ENCODE data around the gene DOP1B.
"Not testable (repeated sequence)": the region's sequence is repeated elsewhere in the genome, so short reads cannot be mapped to it uniquely, and the experiment has no call there.

Gene DOP1B

DNA sequence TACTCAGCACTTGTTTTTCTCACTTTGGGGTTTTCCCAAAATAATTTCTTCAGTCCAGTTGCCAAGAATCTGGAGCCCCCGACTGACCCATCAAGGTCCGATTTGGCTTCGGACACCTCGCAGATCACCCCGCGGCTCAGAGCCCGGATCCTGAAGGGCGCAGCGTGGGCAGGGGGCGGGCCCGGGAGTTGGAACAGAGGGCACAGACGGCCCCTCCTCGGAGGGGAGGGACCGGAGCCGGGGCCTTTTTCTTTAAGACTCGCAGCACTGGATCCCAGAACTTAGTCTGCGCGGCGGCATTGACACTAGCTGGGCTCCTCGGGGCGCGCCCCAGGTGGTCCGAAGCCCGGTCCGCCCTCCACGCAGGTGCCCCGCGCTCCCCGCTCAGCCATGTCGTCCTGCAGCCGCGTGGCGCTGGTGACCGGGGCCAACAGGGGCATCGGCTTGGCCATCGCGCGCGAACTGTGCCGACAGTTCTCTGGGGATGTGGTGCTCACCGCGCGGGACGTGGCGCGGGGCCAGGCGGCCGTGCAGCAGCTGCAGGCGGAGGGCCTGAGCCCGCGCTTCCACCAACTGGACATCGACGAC is 21.7 kb upstream of the DOP1B start, which contains the start of gene CBR3:
Gene CBR3, plus strand, starts transcription at position 277 of the 588 bp plus-strand sequence. Its CDS starts 114 bp downstream, at position 391.
- DNase-seq (ENCODE audit: low spot score), result peak; percentile 33

DNA sequence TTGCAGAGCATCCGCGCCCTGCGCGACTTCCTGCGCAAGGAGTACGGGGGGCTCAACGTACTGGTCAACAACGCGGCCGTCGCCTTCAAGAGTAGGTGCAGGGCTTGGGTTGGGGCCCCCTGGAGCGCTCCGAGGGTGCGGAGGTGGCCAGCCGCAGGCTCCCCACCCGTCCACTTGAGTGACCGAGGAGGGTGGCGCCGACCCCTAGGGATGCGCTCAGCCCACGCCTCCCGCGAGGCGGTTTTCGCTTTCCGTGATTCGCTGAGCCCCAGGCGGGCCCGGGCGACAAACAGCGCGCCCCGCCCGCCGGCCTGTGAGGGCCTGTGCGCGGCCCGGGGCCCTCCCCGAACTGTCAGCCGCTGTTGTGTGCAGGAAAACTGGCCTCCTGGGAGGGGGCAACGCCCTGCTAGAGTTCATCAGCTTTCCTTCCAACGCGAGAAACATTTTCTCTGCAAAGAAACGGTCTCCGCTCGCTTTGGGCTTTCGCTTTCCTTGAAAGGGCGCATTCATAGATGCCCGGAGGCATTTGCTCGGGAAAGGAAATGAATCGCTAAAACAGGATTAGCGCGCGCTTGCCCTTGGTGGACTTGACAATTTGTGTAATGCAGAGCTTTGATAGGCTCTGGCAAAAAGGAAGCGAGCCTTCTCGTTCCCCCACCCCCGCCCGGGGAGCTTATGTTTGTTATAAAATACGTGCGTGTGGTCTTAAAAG is 21.1 kb upstream of the DOP1B start:
- DNase-seq (ENCODE audit: low spot score), result peak; percentile 60

DNA sequence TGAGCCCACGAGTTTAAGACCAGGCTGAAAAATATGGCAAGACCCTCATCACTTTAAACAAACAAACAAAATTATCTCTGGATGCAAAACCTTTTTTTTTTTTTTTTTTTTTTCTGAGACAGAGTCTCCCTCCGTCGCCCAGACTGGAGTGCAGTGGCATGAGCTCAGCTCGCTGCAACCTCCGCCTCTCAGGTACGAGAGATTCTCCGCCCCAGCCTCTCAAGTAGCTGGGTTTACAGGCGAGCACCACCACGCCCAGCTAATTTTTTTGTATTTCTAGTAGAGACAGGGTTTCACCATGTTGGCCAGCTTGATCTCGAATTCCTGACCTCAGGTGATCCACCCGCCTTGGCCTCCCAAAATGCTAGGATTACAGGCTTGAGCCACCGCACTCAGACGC is 16.8 kb upstream of the DOP1B start:
- DNase-seq (ENCODE audit: low spot score), result not testable (repeated sequence)

DNA sequence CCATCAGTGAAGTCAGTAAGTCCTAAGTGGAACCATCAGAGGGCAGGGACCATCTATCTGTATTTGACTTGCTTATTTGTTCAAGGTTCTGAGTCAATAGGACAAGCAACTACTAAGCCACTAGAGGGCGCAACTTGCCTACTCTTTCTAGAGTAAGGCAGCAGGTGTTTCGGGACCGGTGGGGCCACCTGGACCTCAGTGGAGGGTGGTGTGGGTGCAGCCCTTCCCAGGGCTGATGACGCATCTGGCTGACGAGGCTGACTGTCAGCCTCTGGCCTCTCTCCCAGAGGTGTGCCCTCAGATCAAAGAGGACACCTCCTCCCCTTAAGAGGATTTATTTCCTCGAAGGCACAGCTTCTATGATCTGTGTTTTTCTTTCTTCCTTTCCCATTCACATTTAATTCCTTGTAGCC is 15.1 kb upstream of the DOP1B start:
- DNase-seq (ENCODE audit: low spot score), result peak; percentile 64

GRCh38 chr21:36144233-36144632 is 12.4 kb upstream of the DOP1B start:
- DNase-seq (ENCODE audit: low spot score), result not testable (repeated sequence)

- no peak for DNase-seq (ENCODE audit: low spot score)
These were observed 11.4 kb upstream of the DOP1B start for GRCh38 chr21:36145259-36145658.

DNA sequence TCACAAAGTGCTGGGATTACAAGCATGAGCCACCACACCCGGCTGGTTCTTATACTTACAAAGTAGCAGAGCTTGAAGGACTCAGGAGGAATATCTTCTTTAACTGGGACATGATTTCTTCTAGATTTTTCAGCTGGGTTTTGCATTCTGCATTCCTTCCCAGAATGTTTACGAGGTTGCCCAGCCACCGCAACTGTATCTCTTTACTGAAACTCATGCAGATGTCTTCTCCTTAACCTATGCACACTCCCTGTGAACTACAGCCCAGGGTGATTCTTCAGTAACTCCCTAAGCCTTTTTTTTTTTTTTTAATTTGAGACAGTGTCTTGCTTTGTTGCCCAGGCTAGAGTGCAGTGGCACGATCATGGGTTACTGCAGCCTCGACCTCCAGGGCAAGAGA is 8.7 kb upstream of the DOP1B start:
- no peak for DNase-seq (ENCODE audit: low spot score)

DNA sequence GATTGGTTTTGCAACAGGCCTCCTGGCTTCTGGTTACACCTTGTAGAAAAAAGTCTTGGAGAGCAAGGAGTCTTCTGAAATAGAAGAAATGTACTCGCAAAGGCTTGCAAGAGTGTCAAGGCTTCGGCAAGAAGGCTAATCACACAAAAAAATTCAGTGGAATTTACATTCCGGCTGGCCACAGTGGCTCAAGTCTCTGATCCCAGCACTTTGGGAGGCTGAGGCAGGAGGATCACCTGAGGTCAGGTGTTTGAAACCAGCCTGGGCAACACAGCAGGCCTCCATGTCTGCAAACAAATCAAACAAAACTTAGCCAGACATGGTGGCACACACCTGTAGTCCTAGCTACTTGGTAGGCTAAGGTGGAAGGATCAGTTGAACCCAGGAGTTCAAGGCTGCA is 7.7 kb upstream of the DOP1B start:
- no peak for DNase-seq (ENCODE audit: low spot score)

GRCh38 chr21:36149788-36150711 is 6.6 kb upstream of the DOP1B start:
- DNase-seq (ENCODE audit: low spot score), result peak; percentile 45

- no peak for DNase-seq (ENCODE audit: low spot score)
These were observed 853 bp upstream of the DOP1B start for GRCh38 chr21:36155603-36156338.

DNA sequence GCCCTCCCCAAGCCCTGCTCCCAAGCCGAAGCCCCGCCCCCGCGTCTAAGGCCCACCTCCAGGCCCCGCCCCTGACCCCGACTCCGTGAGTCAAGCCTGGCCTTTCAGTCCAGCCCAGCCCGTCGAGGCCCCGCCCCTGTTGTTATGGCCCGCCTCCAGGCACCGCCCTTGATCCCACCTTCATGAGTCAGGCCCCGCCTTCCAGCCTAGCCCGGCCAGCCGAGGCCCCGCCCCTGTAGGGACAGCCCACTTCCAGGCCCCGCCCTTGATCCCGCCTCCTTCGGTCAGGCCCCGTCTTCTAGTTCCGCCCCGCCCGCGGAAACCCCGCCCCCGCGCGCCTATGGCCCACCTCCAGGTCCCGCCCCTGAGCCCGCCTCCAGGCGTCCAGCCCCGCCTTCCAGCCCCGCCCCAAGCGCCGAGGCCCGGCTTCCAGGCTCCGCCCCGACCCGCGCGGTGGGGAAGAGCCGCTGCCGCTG is 247 bp upstream of the DOP1B start:
- peak; percentile 98 for DNase-seq (ENCODE audit: low spot score)

DNA sequence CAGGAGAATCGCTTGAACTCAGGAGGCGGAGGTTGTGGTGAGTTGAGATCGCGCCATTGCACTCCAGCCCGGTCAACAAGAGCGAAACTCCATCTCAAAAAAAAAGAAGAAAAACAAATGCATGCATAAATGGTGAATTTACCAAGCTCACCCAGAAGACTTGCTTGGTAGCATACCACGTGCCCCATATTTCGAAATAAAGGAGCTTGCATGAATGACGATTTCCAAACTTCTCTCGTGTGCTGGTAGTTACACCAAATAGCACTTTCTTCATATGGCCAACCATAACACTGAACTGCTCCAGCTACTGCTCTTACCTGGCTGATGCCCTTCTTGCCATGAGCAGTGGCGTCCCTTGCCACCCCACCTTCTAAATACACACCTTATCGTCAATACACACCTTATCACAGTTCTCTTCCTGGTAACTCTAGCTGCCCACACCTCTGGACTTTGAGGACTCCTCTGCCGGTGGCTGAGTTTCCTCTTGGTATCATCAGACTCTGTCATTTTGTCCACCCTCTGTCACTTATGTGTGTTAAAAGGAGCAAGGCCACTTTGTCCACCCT is 2.8 kb downstream of the DOP1B start:
- no peak for DNase-seq (ENCODE audit: low spot score)

DNA sequence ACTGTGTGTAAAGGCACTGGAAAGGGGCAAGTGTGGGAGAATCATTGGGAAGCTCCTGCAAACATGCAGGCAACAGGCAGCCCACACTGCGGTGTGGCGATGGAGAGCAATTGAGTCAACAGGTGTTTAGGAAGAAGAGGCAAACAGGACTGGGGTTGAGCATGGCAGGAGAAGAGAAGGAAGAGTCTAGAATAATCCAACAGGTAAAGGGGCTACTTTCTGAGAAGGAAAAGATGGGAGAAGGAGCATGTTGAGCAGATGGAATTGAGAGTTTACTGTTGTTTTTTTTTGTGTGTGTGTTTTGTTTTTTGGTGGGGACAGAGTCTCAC is 4.2 kb downstream of the DOP1B start:
- no peak for DNase-seq (ENCODE audit: low spot score)

- DNase-seq (ENCODE audit: low spot score), result no peak
These were observed 6.0 kb downstream of the DOP1B start for GRCh38 chr21:36162631-36163030.

DNA sequence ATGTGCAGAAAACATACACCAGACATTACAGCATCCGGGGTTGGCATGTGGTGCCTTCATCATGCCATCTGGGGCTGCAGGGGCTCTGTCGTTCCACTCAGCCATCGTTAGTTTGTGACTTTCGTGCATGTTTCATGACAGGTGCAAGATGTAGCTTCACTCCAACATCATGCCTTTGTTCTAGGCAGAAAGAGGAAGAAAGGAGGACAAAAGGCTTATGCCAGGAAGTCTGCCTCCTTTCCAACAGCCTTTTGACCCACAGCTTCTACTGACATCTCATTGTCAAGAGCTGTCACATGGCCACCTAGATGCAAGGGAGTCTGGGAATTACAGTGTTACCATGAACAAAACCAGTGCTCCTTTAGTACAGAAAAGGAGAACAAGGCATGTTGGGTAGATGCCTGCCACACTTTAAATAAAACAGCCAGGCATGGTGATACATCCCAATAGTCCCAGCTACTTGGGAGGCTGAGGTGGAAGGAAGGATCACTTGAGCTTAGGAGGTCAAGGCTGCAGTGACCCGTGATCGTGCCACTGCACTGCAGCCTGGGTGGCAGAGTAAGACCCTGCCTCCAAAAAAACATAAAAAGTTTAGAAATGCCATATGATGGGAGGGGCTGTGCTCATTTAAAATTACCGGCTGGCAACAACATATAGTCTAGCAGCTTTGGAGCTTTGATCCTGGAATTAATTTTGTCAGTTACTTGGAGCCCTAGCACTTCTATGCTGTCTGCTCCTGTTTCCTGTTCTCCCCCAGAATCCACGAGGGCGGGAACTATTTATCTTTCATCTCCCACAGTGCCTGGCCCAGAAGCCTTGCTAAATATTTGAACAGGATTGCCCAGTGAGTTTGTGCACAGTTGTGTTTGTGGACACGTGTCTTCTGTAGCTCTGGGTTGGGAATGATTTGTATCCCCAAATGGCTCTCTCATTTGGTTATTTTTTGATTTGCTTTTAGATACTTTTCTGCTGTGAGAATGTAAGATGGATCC is 7.4 kb downstream of the DOP1B start:
- no peak for DNase-seq (ENCODE audit: low spot score)

GRCh38 chr21:36165356-36165755 is 8.7 kb downstream of the DOP1B start:
- DNase-seq (ENCODE audit: low spot score), result no peak

- no peak for DNase-seq (ENCODE audit: low spot score)
These were observed 10.1 kb downstream of the DOP1B start for GRCh38 chr21:36166705-36167104.

DNA sequence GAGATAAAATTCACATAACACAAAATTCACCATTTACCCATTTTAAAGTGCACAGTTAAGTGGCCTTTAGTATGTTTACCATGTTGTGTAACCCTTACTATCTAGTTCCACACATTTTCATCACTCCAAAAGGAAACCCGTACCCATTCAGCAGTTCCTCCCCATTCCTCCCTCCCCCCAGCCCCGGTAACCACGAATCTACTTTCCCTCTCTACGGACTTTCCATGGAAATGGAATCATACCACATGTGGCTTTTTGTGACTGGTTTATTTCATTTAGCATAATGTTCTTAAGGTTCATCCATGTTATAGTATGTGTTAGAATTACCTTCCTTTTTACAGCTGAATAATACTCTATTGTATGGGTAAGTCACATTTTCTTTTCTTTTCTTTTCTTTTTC is 10.9 kb downstream of the DOP1B start:
- DNase-seq (ENCODE audit: low spot score), result no peak

GRCh38 chr21:36169470-36170128 is 13.0 kb downstream of the DOP1B start:
- DNase-seq (ENCODE audit: low spot score), result no peak

- DNase-seq (ENCODE audit: low spot score), result no peak
These were observed 14.2 kb downstream of the DOP1B start for GRCh38 chr21:36170823-36171222.

Measured in germinal center (tissue), 1 donor.